Stomach smooth muscle (tissue), 2 donors: ENCODE measurements around the gene SLU7.

Experiments
- H3K27ac ChIP-seq: one replicate; pipeline ENCODE4 v1.7.0; 2013; ENCODE audit warnings: mild to moderate bottlenecking, low read length, inconsistent platforms
- H3K27me3 ChIP-seq, 2 donors: one replicate each; pipeline ENCODE4 v1.7.0; 2013; ENCODE audit warnings: low read length in 2 of 2; ENCODE audit not compliant: insufficient read depth in 2 of 2, control insufficient read depth in 1 of 2
- H3K36me3 ChIP-seq, 2 donors: one replicate each; pipeline ENCODE4 v1.7.0; 2013; ENCODE audit warnings: low read length in 2 of 2; ENCODE audit not compliant: control insufficient read depth in 2 of 2, insufficient read depth in 2 of 2
- H3K4me1 ChIP-seq: one replicate; pipeline ENCODE4 v1.7.0; 2013; ENCODE audit warnings: low read length; ENCODE audit not compliant: control insufficient read depth, insufficient read depth
- H3K4me3 ChIP-seq, 2 donors: one replicate each; pipeline ENCODE4 v1.7.0; 2013; ENCODE audit warnings: low read length in 2 of 2
- H3K9ac ChIP-seq, 2 donors: one replicate each; pipeline ENCODE4 v1.7.0; 2013; ENCODE audit warnings: low read length in 2 of 2, mild to moderate bottlenecking in 1 of 2
- H3K9me3 ChIP-seq, 2 donors: one replicate each; pipeline ENCODE4 v1.7.0; 2013; ENCODE audit warnings: low read length in 2 of 2; ENCODE audit not compliant: control insufficient read depth in 2 of 2
- donor health status: healthy.
- donor health status: Pancreatic carcinoma.

SLU7 gene

GRCh38 chr5:160418561-160419457 lies at the start of gene SLU7:
Gene SLU7, minus strand, starts transcription at chr5:160419081. Its CDS starts 3,787 bp downstream, at chr5:160415294.
- H3K4me1 ChIP-seq, result peaks cover 7% of the 10 kb centered on the region

DNA sequence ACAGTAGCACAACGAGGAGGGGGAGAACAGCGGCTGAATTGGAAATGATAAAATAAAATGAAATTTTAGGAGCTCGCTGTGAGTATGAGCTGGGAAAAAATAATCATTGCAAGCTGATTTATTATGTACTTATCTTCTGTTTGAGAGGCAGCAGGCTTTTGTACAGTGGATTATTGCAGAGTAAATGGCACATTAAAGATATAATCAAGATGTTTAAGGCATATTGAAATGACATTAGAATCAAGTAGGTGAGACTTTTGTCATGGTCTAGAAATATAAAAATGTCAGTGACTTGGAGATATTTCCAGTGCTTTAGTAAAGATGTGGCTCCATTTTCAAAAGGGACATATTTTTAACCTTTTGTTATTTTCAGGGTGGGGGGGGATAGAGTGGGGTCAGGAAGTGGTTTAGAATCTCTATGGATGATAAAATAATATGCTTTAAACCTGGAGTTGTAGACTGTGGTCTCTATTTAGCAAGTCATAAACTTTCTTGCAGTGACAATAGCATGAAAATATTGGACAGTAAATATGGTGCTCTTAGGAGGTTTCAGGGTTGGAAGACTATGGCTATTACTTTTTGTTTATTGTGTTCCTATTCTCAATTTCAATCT lies 49.6 kb upstream of the SLU7 start:
- Histone ChIP-seq H3K4me1 (peaks cover 13% of the 10 kb centered on the region), H3K9ac (no peak overlapping the region), H3K36me3 (no peaks in the 10 kb centered on the region), H3K9me3 (no peaks in the 10 kb centered on the region), H3K27ac (peak overlapping the region; percentile 41), H3K4me3 (peak overlapping the region in 1 of 2 donors; percentile 62), H3K27me3 (no peaks in the 10 kb centered on the region)

More at GRCh38 chr5:160418561-160419457, at the start of gene SLU7:
- Histone ChIP-seq H3K9ac (peak within 1 kb of the TSS; percentile 85 to 97), H3K27ac (peak within 1 kb of the TSS; percentile 77), H3K36me3 (peaks cover 0 to 3% of the 10 kb centered on the region in 2 donors), H3K9me3 (no peaks in the 10 kb centered on the region), H3K4me3 (peak within 1 kb of the TSS; percentile 72 to 94), H3K27me3 (no peaks in the 10 kb centered on the region)

- Histone ChIP-seq H3K9me3 (no peaks in the 10 kb centered on the region), H3K36me3 (no peaks in the 10 kb centered on the region), H3K4me1 (peaks cover 13% of the 10 kb centered on the region), H3K27me3 (no peaks in the 10 kb centered on the region), H3K9ac (no peak overlapping the region), H3K27ac (peak overlapping the region; percentile 41), H3K4me3 (peak overlapping the region; percentile 53 to 62)
Observed at GRCh38 chr5:160467555-160468362, 48.9 kb upstream of the SLU7 start.

GRCh38 chr5:160466889-160467554 lies 48.1 kb upstream of the SLU7 start:
- Histone ChIP-seq H3K4me1 (peaks cover 11% of the 10 kb centered on the region), H3K27ac (no peak overlapping the region), H3K27me3 (no peaks in the 10 kb centered on the region), H3K4me3 (peak overlapping the region; percentile 53 to 62), H3K9me3 (no peaks in the 10 kb centered on the region), H3K36me3 (no peaks in the 10 kb centered on the region), H3K9ac (no peak overlapping the region)

DNA sequence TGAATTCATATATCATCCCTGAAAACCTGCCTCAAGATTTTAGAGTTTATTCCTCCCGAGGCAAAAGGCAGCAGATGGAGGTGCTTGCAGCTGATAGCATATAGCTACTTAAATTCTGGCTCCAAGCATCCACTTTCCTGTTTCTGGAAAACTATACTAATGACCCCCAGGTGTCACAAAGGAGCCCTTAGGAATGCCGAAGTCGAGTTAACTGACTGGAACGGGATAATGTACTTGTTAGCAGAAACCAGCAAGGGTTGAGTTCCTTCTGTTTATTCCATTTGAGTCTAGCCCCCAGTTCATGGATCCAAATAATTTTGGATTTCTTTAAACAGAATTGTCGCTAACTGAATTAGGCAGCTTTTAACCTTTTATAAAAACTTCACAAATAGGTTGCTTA lies 47.2 kb upstream of the SLU7 start:
- Histone ChIP-seq H3K4me1 (peaks cover 11% of the 10 kb centered on the region), H3K9me3 (no peaks in the 10 kb centered on the region), H3K9ac (no peak overlapping the region), H3K27ac (no peak overlapping the region), H3K4me3 (no peak overlapping the region), H3K27me3 (no peaks in the 10 kb centered on the region), H3K36me3 (no peaks in the 10 kb centered on the region)

- Histone ChIP-seq H3K27ac (no peak overlapping the region), H3K9me3 (no peaks in the 10 kb centered on the region)
Observed at GRCh38 chr5:160464466-160464797, 45.6 kb upstream of the SLU7 start.

GRCh38 chr5:160463740-160464465 lies 45.0 kb upstream of the SLU7 start:
- H3K9ac ChIP-seq, result no peak overlapping the region
- H3K27ac ChIP-seq, result no peak overlapping the region
- H3K36me3 ChIP-seq, result no peaks in the 10 kb centered on the region
- H3K27me3 ChIP-seq, result no peaks in the 10 kb centered on the region
- no peak overlapping the region for H3K4me3 ChIP-seq
- H3K9me3 ChIP-seq, result no peaks in the 10 kb centered on the region
- H3K4me1 ChIP-seq, result peaks cover 11% of the 10 kb centered on the region

More at GRCh38 chr5:160464466-160464797, 45.6 kb upstream of the SLU7 start:
- Histone ChIP-seq H3K36me3 (no peaks in the 10 kb centered on the region), H3K9ac (no peak overlapping the region), H3K4me3 (no peak overlapping the region), H3K4me1 (peaks cover 11% of the 10 kb centered on the region), H3K27me3 (no peaks in the 10 kb centered on the region)

GRCh38 chr5:160463227-160463626 lies 44.3 kb upstream of the SLU7 start:
- H3K9me3 ChIP-seq, result no peaks in the 10 kb centered on the region
- H3K4me3 ChIP-seq, result no peak overlapping the region
- no peaks in the 10 kb centered on the region for H3K27me3 ChIP-seq
- H3K4me1 ChIP-seq, result peaks cover 11% of the 10 kb centered on the region
- no peak overlapping the region for H3K27ac ChIP-seq
- H3K9ac ChIP-seq, result no peak overlapping the region
- no peaks in the 10 kb centered on the region for H3K36me3 ChIP-seq

- Histone ChIP-seq H3K9me3 (no peaks in the 10 kb centered on the region), H3K27ac (no peak overlapping the region), H3K27me3 (no peaks in the 10 kb centered on the region), H3K4me3 (no peak overlapping the region), H3K4me1 (peaks cover 3% of the 10 kb centered on the region), H3K9ac (no peak overlapping the region), H3K36me3 (no peaks in the 10 kb centered on the region)
Observed at GRCh38 chr5:160462167-160462566, 43.3 kb upstream of the SLU7 start.

GRCh38 chr5:160461378-160461777 lies 42.5 kb upstream of the SLU7 start:
- Histone ChIP-seq H3K36me3 (no peaks in the 10 kb centered on the region), H3K9me3 (no peaks in the 10 kb centered on the region), H3K4me3 (no peak overlapping the region), H3K9ac (no peak overlapping the region), H3K27me3 (no peaks in the 10 kb centered on the region), H3K4me1 (no peaks in the 10 kb centered on the region), H3K27ac (no peak overlapping the region)
